Measurements from ENCODE around the gene MC4R.

The MC4R gene

GRCh38 chr18:60322591-60322990 is 50.0 kb downstream of the MC4R start:
- peak; percentile 14 for DNase-seq
